MG63 (cell line): ENCODE results near the gene MYL12B. TPM values are rescaled to one million over a fixed set of nuclear protein-coding genes. Genes with fewer than 3 reads are reported as not detected.
"Not testable (repeated sequence)": the region's sequence is repeated elsewhere in the genome, so short reads cannot be mapped to it uniquely, and the experiment has no call there.

Source experiments
- DNase-seq: peaks from one replicate; pipeline ENCODE4 v3.0.0-alpha.2; 2020
- H3K27me3 ChIP-seq: fragments of 250-450 bp; sonication (Bioruptor Pico); 2 replicates; pipeline ENCODE4 v1.5.1; 2020; ENCODE audit warnings: mild to moderate bottlenecking, moderate library complexity
- H3K36me3 ChIP-seq: fragments of 250-450 bp; sonication (Bioruptor Pico); 2 replicates; pipeline ENCODE4 v1.5.1; 2020; ENCODE audit warnings: mild to moderate bottlenecking, moderate library complexity
- H3K4me3 ChIP-seq: fragments of 250-450 bp; sonication (Bioruptor Pico); 2 replicates; pipeline ENCODE4 v1.5.1; 2020; ENCODE audit warnings: mild to moderate bottlenecking, moderate library complexity
- H3K9me3 ChIP-seq: fragments of 250-450 bp; sonication (Bioruptor Pico); 2 replicates; pipeline ENCODE4 v1.5.1; 2020; ENCODE audit warnings: mild to moderate bottlenecking, moderate library complexity
- total RNA-seq: library from RNA; depleted of rRNA; stranded (reverse); fragments of >200 nt; shearing (Covaris generic); gene quantifications from 2 replicates; pipeline ENCODE4 v1.2.3, GENCODE V29; 2014; ENCODE audit warnings: low replicate concordance; rRNA removed

The MYL12B gene
- total RNA-seq, result 311 and 396 TPM in 2 replicates

- H3K9me3 ChIP-seq, result no peaks in the 10 kb centered on the region
- H3K27me3 ChIP-seq, result no peaks in the 10 kb centered on the region
- DNase-seq, result peak; percentile 82
- peaks cover 41% of the 10 kb centered on the region for H3K36me3 ChIP-seq
- peak within 1 kb of the TSS; percentile 83 for H3K4me3 ChIP-seq
Observed at GRCh38 chr18:3261373-3262233, at the start of gene MYL12B. Gene MYL12B, plus strand, starts transcription at chr18:3262133. Its CDS starts 10,766 bp downstream, at chr18:3272899.

- no peaks in the 10 kb centered on the region for H3K9me3 ChIP-seq
- no peak for DNase-seq
- no peaks in the 10 kb centered on the region for H3K27me3 ChIP-seq
- H3K36me3 ChIP-seq, result no peaks in the 10 kb centered on the region
- H3K4me3 ChIP-seq, result no peak overlapping the region
Observed at GRCh38 chr18:3212657-3213056, 49.3 kb upstream of the MYL12B start.

- no peaks in the 10 kb centered on the region for H3K27me3 ChIP-seq
- no peak for DNase-seq
- no peaks in the 10 kb centered on the region for H3K9me3 ChIP-seq
- no peaks in the 10 kb centered on the region for H3K36me3 ChIP-seq
- no peak overlapping the region for H3K4me3 ChIP-seq
Observed at GRCh38 chr18:3213300-3214059, 48.5 kb upstream of the MYL12B start.

- no peak for DNase-seq
- no peak overlapping the region for H3K4me3 ChIP-seq
- no peaks in the 10 kb centered on the region for H3K27me3 ChIP-seq
- no peaks in the 10 kb centered on the region for H3K9me3 ChIP-seq
- no peaks in the 10 kb centered on the region for H3K36me3 ChIP-seq
Observed at GRCh38 chr18:3214855-3215637, 46.9 kb upstream of the MYL12B start.

- DNase-seq, result no peak
- Histone ChIP-seq H3K27me3 (no peaks in the 10 kb centered on the region; the same call in 1 of the 2 replicates), H3K4me3 (no peak overlapping the region), H3K36me3 (no peaks in the 10 kb centered on the region), H3K9me3 (no peaks in the 10 kb centered on the region)
Observed at GRCh38 chr18:3216987-3217386, 44.9 kb upstream of the MYL12B start.

- Histone ChIP-seq H3K36me3 (no peaks in the 10 kb centered on the region), H3K4me3 (no peak overlapping the region), H3K27me3 (peaks cover 2% of the 10 kb centered on the region; the same call in 1 of the 2 replicates), H3K9me3 (no peaks in the 10 kb centered on the region)
- DNase-seq, result no peak
Observed at GRCh38 chr18:3217948-3218647, 43.8 kb upstream of the MYL12B start.

GRCh38 chr18:3218819-3219218, 43.1 kb upstream of the MYL12B start:
- peaks cover 2% of the 10 kb centered on the region; the same call in 1 of the 2 replicates for H3K27me3 ChIP-seq

GRCh38 chr18:3219241-3219630, 42.7 kb upstream of the MYL12B start:
- Histone ChIP-seq H3K27me3 (peaks cover 2% of the 10 kb centered on the region; the same call in 1 of the 2 replicates), H3K4me3 (no peak overlapping the region), H3K9me3 (no peaks in the 10 kb centered on the region), H3K36me3 (no peaks in the 10 kb centered on the region)
- no peak for DNase-seq

More at GRCh38 chr18:3218819-3219218, 43.1 kb upstream of the MYL12B start:
- DNase-seq, result no peak
- Histone ChIP-seq H3K36me3 (no peaks in the 10 kb centered on the region), H3K9me3 (no peaks in the 10 kb centered on the region), H3K4me3 (no peak overlapping the region)

GRCh38 chr18:3219631-3220335, 42.1 kb upstream of the MYL12B start, which contains the start of gene MYOM1:
Gene MYOM1, minus strand, starts transcription at chr18:3219968. Its CDS starts 4,745 bp downstream, at chr18:3215223.
- Histone ChIP-seq H3K9me3 (no peaks in the 10 kb centered on the region), H3K27me3 (peaks cover 2% of the 10 kb centered on the region; the same call in 1 of the 2 replicates), H3K36me3 (no peaks in the 10 kb centered on the region), H3K4me3 (no peak within 1 kb of the TSS)
- no peak for DNase-seq

- not testable (repeated sequence) for DNase-seq, H3K36me3 ChIP-seq, H3K9me3 ChIP-seq
Observed at GRCh38 chr18:3220868-3221267, 41.1 kb upstream of the MYL12B start.

GRCh38 chr18:3221496-3221895, 40.4 kb upstream of the MYL12B start:
- H3K27me3 ChIP-seq, result peaks cover 2% of the 10 kb centered on the region; the same call in 1 of the 2 replicates
- DNase-seq, result no peak
- no peaks in the 10 kb centered on the region for H3K36me3 ChIP-seq
- no peaks in the 10 kb centered on the region for H3K9me3 ChIP-seq
- H3K4me3 ChIP-seq, result no peak overlapping the region

More at GRCh38 chr18:3220868-3221267, 41.1 kb upstream of the MYL12B start:
- H3K27me3 ChIP-seq, H3K4me3 ChIP-seq: not testable (repeated sequence)

GRCh38 chr18:3223356-3223755, 38.6 kb upstream of the MYL12B start:
- no peak for DNase-seq
- Histone ChIP-seq H3K9me3 (no peaks in the 10 kb centered on the region), H3K36me3 (no peaks in the 10 kb centered on the region), H3K4me3 (no peak overlapping the region), H3K27me3 (peaks cover 2% of the 10 kb centered on the region; the same call in 1 of the 2 replicates)

- H3K4me3 ChIP-seq, result no peak overlapping the region
- H3K27me3 ChIP-seq, result peaks cover 2% of the 10 kb centered on the region; the same call in 1 of the 2 replicates
- DNase-seq, result no peak
- no peaks in the 10 kb centered on the region for H3K9me3 ChIP-seq
- no peaks in the 10 kb centered on the region for H3K36me3 ChIP-seq
Observed at GRCh38 chr18:3224223-3224622, 37.7 kb upstream of the MYL12B start.

GRCh38 chr18:3225588-3225987, 36.3 kb upstream of the MYL12B start:
- no peak for DNase-seq
- H3K9me3 ChIP-seq, result no peaks in the 10 kb centered on the region
- no peaks in the 10 kb centered on the region for H3K36me3 ChIP-seq
- peaks cover 2% of the 10 kb centered on the region; the same call in 1 of the 2 replicates for H3K27me3 ChIP-seq
- no peak overlapping the region for H3K4me3 ChIP-seq

GRCh38 chr18:3226048-3226447, 35.9 kb upstream of the MYL12B start:
- no peak overlapping the region for H3K4me3 ChIP-seq
- H3K36me3 ChIP-seq, result no peaks in the 10 kb centered on the region
- DNase-seq, result no peak
- no peaks in the 10 kb centered on the region for H3K9me3 ChIP-seq
- H3K27me3 ChIP-seq, result peaks cover 2% of the 10 kb centered on the region; the same call in 1 of the 2 replicates
